Stimulated activated CD8-positive, alpha-beta memory T cell treated with anti-CD3 and anti-CD28 coated beads, Interleukin-7, amount 100 ng/mL, for 24 hours (primary cell): ENCODE results near the gene PAPOLG.
A peak's percentile ranks its signal among the peaks of the same experiment; 100 is the strongest.

Experiments used
- DNase-seq: peaks from one replicate; pipeline ENCODE4 v3.0.0-alpha.2; 2020; ENCODE audit warnings: low read depth

Gene PAPOLG

GRCh38 chr2:60756097-60757087 lies at the start of gene PAPOLG:
Gene PAPOLG (plus strand): TSS chr2:60756268. CDS start chr2:60756479, 211 bp downstream.
- peak; percentile 96 for DNase-seq

DNA sequence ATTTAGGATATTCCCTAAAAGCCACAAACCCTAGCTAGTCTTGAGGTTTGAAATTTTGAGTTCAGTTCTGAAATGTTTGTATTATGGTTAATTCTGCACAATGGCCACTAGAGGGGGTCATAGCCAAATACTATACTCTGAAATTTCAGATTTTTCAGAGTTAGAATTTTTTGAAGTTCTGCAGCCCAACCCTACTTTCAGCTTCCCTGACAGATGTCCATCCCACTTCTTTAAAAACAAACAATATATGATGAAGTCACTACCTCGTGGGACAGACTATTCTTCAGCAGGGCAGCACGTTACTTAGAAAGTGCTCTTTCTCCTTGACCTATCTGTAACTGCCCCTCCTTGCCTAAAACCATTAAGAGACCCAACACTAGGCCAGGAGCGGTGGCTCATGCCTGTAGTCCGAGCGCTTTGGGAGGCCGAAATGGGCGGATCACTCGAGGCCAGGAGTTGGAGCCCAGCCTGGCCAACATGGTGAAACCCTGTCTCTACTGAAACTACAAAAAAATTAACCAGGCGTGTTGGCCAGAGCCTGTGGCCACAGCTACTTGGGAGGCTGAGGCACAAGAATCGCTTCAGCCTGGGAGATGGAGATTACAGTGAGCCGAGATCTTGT lies 48.2 kb upstream of the PAPOLG start:
- DNase-seq = no peak

- DNase-seq = no peak
Observed at GRCh38 chr2:60708630-60709320, 47.3 kb upstream of the PAPOLG start.

- DNase-seq = no peak
Observed at GRCh38 chr2:60710707-60711106, 45.4 kb upstream of the PAPOLG start.

DNA sequence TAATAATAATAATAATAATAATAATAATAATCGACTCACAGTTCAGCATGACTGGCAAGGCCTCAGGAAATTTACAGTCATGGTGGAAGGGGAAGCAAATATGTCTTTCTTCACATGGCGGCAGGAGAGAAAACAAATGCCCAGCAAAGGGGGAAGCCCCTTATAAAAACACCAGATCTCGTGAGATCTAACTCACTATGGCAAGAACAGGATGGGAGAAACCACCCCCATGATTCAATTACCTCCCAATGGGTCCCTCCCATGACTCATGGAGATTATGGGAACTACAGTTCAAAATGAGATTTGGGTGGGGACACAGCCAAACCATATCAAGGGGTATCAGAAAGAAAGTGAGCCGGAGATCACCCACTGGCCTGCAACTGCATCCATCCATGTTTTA lies 40.5 kb upstream of the PAPOLG start:
- no peak for DNase-seq

- no peak for DNase-seq
Observed at GRCh38 chr2:60717691-60718090, 38.4 kb upstream of the PAPOLG start.

DNA sequence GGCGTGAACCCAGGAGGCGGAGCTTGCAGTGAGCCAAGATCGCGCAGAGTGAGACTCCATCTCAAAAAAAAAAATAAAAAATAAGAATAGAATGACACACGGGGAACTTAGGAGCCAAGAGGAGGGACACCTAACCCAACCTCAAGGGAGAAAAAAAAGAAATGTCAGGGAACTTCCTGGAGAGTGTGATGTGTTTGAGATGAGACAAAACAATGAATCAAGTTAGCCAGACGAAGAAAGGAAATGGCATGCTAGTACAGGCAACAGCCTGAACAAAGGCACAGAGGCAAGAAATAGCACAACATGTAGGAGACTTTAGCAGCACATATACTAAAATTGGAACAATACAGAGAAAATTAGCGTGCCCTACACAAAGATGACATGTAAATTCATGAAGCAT lies 36.7 kb upstream of the PAPOLG start:
- no peak for DNase-seq

DNA sequence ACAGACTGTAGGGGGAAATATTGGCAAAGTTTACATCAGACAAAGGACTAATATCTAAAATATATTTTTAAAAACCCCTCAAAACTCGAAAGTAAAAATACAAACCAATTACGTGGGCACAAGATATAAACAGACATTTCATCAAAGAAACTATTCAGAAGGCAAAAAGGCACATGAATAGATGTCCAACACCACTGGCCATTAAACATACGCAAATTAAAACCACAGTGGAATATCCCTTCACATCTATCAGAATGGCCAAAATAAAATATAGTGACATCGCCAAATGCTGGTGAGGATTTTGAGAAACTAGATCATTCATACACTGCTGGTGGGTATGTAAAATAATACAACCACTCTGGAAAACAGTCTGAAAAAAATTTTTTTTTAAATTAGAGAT lies 30.6 kb upstream of the PAPOLG start:
- no peak for DNase-seq

GRCh38 chr2:60728855-60729254 lies 27.2 kb upstream of the PAPOLG start:
- DNase-seq = no peak

- no peak for DNase-seq
Observed at GRCh38 chr2:60735496-60736250, 20.4 kb upstream of the PAPOLG start.

DNA sequence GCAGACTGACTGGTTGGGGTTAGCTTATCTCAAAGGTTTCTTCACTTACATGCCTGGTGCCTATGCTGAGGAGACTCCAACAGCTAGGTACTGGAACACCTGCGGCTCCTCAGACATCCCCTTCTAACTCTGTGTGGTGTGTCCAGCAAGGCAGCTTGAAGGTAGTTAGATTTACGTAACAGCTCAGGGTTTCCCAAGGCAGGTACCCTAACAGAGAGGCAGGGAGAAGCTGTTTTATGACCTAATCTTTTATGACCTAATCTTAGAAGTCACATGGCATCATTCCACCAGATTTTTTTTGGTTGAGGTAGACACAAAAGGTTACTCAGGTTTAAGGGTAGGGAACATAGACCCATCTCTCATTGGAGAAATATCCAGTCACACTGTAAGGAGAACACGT lies 17.4 kb upstream of the PAPOLG start:
- no peak for DNase-seq

DNA sequence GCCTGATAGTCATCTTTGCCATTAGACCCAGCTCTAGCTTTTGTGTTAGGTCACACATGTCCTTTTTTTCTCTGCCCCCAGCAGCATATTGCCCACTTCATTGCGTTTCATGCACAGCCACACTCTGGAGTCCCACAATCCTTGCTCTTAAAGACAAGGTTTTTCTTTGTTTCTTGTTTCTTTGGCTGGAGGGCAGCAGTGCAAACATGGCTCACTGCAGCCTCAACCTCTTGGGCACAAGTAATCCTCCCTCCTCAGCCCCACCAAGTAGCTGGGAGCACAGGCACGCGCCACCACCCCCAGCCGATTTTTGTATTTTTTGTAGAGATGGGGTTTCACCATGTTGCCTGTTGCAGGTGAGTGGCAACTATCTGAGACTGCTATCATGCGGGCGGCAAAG lies 16.9 kb upstream of the PAPOLG start:
- DNase-seq = no peak

GRCh38 chr2:60741576-60741975 lies 14.5 kb upstream of the PAPOLG start:
- no peak for DNase-seq

- no peak for DNase-seq
Observed at GRCh38 chr2:60742419-60742818, 13.6 kb upstream of the PAPOLG start.

GRCh38 chr2:60745330-60745729 lies 10.7 kb upstream of the PAPOLG start:
- no peak for DNase-seq

GRCh38 chr2:60745761-60746160 lies 10.3 kb upstream of the PAPOLG start:
- no peak for DNase-seq

DNA sequence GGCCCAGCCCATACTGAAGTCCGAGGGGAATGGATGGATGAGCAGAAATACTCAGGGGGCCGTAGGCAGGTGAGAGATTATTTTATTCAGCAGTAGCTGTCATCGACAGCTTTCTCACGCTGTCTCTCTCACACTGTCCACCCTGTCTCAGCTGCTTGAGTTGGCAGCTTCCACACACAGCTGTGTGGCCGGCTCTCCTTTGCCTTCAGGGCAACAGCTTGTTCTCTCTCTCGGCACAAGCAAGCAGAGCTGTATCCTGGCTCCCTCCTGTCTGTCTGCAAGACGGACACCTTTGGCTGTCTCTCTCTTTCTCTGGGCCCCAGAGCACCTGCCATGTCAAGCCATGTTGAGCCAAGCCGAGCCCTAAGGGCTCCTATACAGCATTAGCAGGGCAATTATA lies 9.8 kb upstream of the PAPOLG start:
- DNase-seq = no peak

DNA sequence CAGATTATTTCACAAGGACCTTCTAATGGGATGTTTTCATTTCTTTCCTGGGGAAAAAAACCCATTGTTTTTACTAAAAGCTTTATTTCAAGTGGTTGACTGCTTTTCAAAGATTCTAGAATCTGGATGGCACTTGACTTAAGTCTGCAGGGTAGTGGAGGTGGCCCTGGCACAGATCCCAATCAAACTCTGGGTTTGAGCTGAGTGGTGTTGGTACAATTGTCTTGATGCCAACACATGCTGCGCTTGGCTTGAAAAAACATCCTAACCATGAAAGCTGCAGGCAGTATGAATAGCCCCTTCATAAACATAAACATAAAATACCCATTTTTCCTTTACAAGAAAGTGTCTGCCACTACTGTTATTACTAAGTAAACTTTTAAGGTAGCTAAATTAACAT lies 3.6 kb downstream of the PAPOLG start:
- no peak for DNase-seq

GRCh38 chr2:60764736-60765534 lies 8.9 kb downstream of the PAPOLG start:
- DNase-seq = no peak

GRCh38 chr2:60766283-60766682 lies 10.2 kb downstream of the PAPOLG start:
- DNase-seq = no peak

DNA sequence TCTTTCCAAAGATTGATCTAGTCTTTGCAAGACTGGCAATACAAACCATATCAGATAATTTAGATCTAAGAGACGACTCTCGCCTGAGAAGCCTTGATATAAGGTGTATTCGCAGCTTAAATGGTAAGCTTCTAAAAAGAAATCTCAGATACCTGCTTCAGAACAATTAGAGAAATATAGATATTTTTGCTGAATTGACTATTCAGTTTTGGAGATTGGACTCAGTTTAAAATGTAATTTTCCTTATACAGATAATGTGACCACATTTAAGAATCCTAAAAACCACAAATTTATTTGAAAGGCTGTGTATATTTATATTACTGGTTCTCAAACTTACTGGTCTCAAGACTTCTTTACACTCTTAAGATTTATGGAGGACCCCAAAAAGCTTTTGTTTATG lies 15.4 kb downstream of the PAPOLG start:
- no peak for DNase-seq
